Aorta (tissue), 5 donors: ENCODE results near the gene SPTBN2. TPM values are rescaled to one million over a fixed set of nuclear protein-coding genes. Genes with fewer than 3 reads are reported as not detected.

ENCODE experiments used
- ATAC-seq: fragments of 200-7000 bp; cut with Tn5 transposase; one replicate; pipeline ENCODE4 v1.9.1; 2022; ENCODE audit warnings: moderate library complexity; ENCODE audit not compliant: low FRiP score
- DNase-seq, 2 donors: peaks; one replicate each; pipeline ENCODE4 v3.0.0-alpha.2; 2020
- H3K27ac ChIP-seq, 2 donors: one replicate each; pipeline ENCODE4 v1.5.1; 2013; ENCODE audit warnings: low read length in 2 of 2, mild to moderate bottlenecking in 2 of 2, moderate library complexity in 2 of 2, control low read depth in 1 of 2, inconsistent platforms in 1 of 2, low read depth in 1 of 2
- H3K27me3 ChIP-seq, 2 donors: one replicate each; pipeline ENCODE4 v1.6.1; 2013; ENCODE audit warnings: control low read depth in 1 of 2, low read length in 1 of 2, mild to moderate bottlenecking in 1 of 2, moderate library complexity in 1 of 2; ENCODE audit not compliant: insufficient read depth in 2 of 2, control insufficient read depth in 1 of 2
- H3K36me3 ChIP-seq, 2 donors: one replicate each; pipeline ENCODE4 v1.6.1; 2013; ENCODE audit warnings: control low read depth in 1 of 2, low read length in 1 of 2, mild to moderate bottlenecking in 1 of 2; ENCODE audit not compliant: insufficient read depth in 2 of 2, control insufficient read depth in 1 of 2
- H3K4me1 ChIP-seq, 2 donors: one replicate each; pipeline ENCODE4 v1.6.1; 2013; ENCODE audit warnings: low read length in 2 of 2, control low read depth in 1 of 2, mild to moderate bottlenecking in 1 of 2, moderate library complexity in 1 of 2; ENCODE audit not compliant: insufficient read depth in 2 of 2, control insufficient read depth in 1 of 2
- H3K4me3 ChIP-seq, 2 donors: one replicate each; pipeline ENCODE4 v1.5.1; 2013; ENCODE audit warnings: low read length in 2 of 2, control low read depth in 1 of 2, mild to moderate bottlenecking in 1 of 2
- H3K9me3 ChIP-seq: one replicate; pipeline ENCODE4 v1.6.1; 2013; ENCODE audit warnings: mild to moderate bottlenecking, low read length; ENCODE audit not compliant: control insufficient read depth
- WGBS, 2 donors: extraction: QIAGEN DNeasy Blood & Tissue Kit; methylation state at CpG; one replicate each; pipeline ENCODE4 v1.1.7; 2013; 5-methylcytosine and 5-hydroxymethylcytosine counted together
- intact Hi-C, 2 donors: fragments of 100-400 bp; cut with DNase I; formaldehyde crosslinking; loops; one replicate each; pipeline versions ENCODE4 v1.14.2 to v1.15.0; 2022
- polyA plus RNA-seq, 2 donors: library from polyadenylated mRNA; stranded (reverse); fragments of 200-250 nt; gene quantifications; one replicate each; pipeline ENCODE4 v1.2.3, GENCODE V29; 2013
- total RNA-seq, 2 donors: library from RNA; stranded (reverse); fragmentation: NEBNext Ultra II Directional; extraction: Animal tissue kit (Norgen Biotek cat#: 25700); gene quantifications; one replicate each; pipeline ENCODE4 v1.2.1, GENCODE V29; 2021
- donor health status: healthy with polysubstance abuse.
- donor health status: Bipolar disorder and iron deficiency.
- donor health status: DM: no; HTN: no; CAD: no.
- donor health status: DM: no; HTN: no; CAD: no.
- donor health status: DM: yes; HTN: yes; CAD: no.

SPTBN2 gene
- total and polyA plus RNA-seq, 4 donors = under 0.01 to 16.5 (median 0.88) TPM

GRCh38 chr11:66720223-66720898 is 8.7 kb downstream of the SPTBN2 start:
- no peaks in the 10 kb centered on the region for H3K36me3 ChIP-seq
- no peak overlapping the region for H3K27ac ChIP-seq
- no peaks in the 10 kb centered on the region for H3K4me1 ChIP-seq
- no peaks in the 10 kb centered on the region for H3K27me3 ChIP-seq
- WGBS, 2 donors = 84 to 87% methylated on average over 15 of the region's 15 CpGs
- H3K4me3 ChIP-seq = no peak overlapping the region
- H3K9me3 ChIP-seq = no peaks in the 10 kb centered on the region
- no peak for DNase-seq
- intact Hi-C loops = no loop called here
- ATAC-seq = no peak

DNA sequence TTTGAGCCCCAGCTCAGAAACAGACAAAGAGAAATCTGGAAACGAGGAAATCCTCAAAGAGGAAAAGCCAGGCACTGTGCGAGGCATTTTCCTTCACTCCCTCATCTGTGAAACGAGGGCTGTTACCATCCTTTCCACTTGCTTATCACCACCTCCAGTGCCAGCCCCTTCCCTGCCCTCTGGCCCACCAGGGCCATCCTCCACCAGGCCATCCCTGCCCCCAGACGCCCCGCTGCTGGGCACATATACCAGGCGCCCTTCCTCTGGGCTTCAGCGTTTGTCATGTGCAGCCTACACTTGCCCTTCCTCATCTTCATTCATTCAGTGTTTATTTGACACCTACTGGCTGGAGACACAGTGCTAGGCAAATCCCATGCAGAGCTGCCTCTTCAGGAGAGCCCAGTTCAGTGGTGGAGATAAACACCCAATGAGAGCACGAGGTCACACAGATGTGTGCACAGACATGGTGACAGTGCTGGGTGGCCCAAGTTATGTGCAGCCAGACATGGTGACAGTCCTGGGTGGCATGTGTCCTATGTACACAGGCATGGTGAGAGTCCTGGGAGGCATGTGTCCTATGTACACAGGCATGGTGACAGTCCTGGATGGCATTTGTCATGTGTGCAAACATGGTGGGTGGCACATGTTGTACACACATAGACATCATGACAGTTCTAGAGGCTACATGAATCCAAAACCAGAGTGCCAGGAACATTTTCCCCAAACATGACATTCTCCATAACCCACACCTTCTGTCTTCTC is 9.7 kb downstream of the SPTBN2 start:
- WGBS, 2 donors = 89 to 91% methylated on average over 8 of the region's 8 CpGs
- DNase-seq (no peak), ATAC-seq (no peak)
- H3K9me3 ChIP-seq = no peaks in the 10 kb centered on the region
- H3K27me3 ChIP-seq = no peaks in the 10 kb centered on the region
- H3K4me1 ChIP-seq = no peaks in the 10 kb centered on the region
- intact Hi-C loops = no loop called here
- no peak overlapping the region for H3K27ac ChIP-seq
- no peak overlapping the region for H3K4me3 ChIP-seq
- no peaks in the 10 kb centered on the region for H3K36me3 ChIP-seq

DNA sequence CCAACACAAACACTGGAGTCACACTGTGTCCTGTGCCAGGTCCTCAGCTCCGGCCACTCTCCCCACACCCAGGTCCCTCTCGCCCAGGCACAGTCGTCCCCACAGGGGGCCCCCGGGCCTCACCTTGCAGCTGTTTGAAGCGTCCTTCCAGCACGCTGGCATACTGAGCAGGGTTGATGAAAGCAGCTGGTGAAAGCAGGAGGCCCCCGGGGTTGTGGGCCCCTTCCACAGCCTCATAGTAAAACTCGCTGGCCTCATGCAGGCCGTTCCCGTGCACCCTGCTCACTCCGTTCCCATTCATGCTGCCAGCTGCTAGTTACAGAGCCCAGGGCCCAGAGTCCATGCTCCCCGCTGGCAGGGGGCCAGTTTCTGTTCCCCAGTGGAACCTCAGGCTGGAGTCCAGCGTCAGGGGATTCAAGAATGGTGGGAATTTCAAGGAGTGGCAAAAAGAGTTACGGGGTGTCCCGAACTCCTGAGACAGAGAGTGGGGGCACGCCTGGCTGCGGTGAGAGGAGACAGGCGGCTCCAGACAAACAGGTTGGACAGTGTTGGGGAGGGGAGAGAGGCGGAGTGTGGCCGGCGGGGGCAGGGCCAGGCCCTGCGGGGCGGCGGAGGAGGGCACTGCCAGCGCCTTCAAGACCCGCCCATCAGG is 10.6 kb downstream of the SPTBN2 start:
- Histone ChIP-seq H3K4me3 (no peak overlapping the region), H3K36me3 (no peaks in the 10 kb centered on the region), H3K4me1 (no peaks in the 10 kb centered on the region), H3K27ac (no peak overlapping the region), H3K27me3 (no peaks in the 10 kb centered on the region), H3K9me3 (no peaks in the 10 kb centered on the region)
- WGBS, 2 donors = 58 to 64% methylated on average over 25 to 26 of the region's 26 CpGs
- DNase-seq (no peak), ATAC-seq (no peak)
- intact Hi-C loops = no loop called here

DNA sequence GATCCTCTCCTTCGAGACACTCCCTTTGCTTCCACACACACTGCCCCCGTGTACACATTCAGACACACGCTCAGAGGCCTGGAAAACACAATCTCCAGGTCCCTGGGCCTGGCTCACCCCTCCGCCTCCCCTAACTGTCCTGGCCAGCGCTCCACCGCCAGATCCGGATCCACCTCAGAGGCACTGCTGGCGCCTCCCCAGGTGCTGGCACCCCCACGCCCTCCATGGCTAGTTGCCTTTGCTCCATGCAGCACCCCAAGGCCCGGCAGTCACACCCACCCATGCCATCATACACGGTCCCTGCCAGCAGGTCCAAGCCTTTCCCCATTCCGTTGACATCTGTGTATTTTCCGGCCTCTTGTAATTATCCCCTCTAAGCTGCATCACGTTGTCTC is 11.1 kb downstream of the SPTBN2 start:
- intact Hi-C loops = no loop called here

GRCh38 chr11:66716996-66717395 is 12.0 kb downstream of the SPTBN2 start:
- DNase-seq (no peak), ATAC-seq (no peak)
- no peak overlapping the region for H3K27ac ChIP-seq
- intact Hi-C loops = no loop called here
- H3K27me3 ChIP-seq = no peaks in the 10 kb centered on the region
- no peaks in the 10 kb centered on the region for H3K4me1 ChIP-seq
- no peak overlapping the region for H3K4me3 ChIP-seq
- WGBS, 2 donors = 86 to 87% methylated on average over 3 of the region's 3 CpGs
- H3K36me3 ChIP-seq = no peaks in the 10 kb centered on the region
- no peaks in the 10 kb centered on the region for H3K9me3 ChIP-seq

More for the DNA sequence above, 11.1 kb downstream of the SPTBN2 start:
- no peaks in the 10 kb centered on the region for H3K9me3 ChIP-seq
- 81 to 86% methylated on average over 14 of the region's 14 CpGs for WGBS, 2 donors
- no peaks in the 10 kb centered on the region for H3K27me3 ChIP-seq
- no peak overlapping the region for H3K27ac ChIP-seq
- no peaks in the 10 kb centered on the region for H3K36me3 ChIP-seq
- ATAC-seq (no peak), DNase-seq (no peak)
- H3K4me3 ChIP-seq = no peak overlapping the region
- no peaks in the 10 kb centered on the region for H3K4me1 ChIP-seq

- Histone ChIP-seq H3K27me3 (no peaks in the 10 kb centered on the region), H3K4me3 (no peak overlapping the region), H3K27ac (no peak overlapping the region), H3K4me1 (no peaks in the 10 kb centered on the region), H3K36me3 (no peaks in the 10 kb centered on the region), H3K9me3 (no peaks in the 10 kb centered on the region)
- WGBS, 2 donors = 92 to 95% methylated on average over 19 of the region's 19 CpGs
- intact Hi-C loops = no loop called here
- ATAC-seq = no peak
- no peak for DNase-seq
Observed at GRCh38 chr11:66715346-66716085, 13.5 kb downstream of the SPTBN2 start.

DNA sequence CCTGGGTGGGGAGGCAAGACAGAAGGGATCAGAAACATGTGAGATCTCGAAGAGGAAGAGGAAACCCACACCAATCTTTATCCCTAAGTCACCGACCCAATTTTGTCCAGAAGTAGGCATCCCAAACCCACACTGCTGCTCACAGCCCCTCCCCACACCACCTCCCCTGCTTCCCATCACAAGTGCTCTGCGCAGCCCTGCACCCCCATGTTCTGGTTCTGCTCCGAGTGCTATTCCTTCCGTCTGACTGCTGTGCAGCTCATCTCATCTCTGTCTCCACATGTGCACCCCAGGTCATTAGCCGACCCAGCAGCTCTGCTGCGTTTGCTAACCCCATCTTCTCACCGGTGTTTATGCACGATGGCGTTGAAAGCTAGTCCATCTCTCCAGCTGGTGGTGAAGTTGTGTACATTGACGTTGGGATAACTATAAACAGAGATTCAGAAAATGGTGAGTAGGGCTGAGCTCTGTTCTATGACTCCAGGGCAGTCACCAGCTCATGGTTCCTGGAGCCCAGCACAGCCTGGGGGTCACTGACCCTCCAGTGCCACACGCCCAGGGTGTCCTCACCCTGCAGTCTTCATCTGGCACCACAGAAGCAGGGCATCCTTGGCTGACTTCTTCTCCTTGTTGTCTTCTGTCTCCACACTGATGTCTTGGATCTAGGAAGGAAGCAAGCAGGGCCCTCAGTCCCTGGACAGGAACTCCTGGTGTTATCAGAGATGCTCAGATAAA is 15.1 kb downstream of the SPTBN2 start:
- Histone ChIP-seq H3K27ac (no peak overlapping the region), H3K4me3 (no peak overlapping the region), H3K27me3 (no peaks in the 10 kb centered on the region), H3K4me1 (no peaks in the 10 kb centered on the region), H3K36me3 (no peaks in the 10 kb centered on the region), H3K9me3 (no peaks in the 10 kb centered on the region)
- DNase-seq = peak; percentile 15 to 17
- ATAC-seq = no peak
- WGBS, 2 donors = 81 to 85% methylated on average over 12 of the region's 12 CpGs
- intact Hi-C loops = no loop called here

- DNase-seq = no peak
- Histone ChIP-seq H3K27ac (no peak overlapping the region), H3K4me1 (no peaks in the 10 kb centered on the region), H3K4me3 (no peak overlapping the region), H3K36me3 (no peaks in the 10 kb centered on the region), H3K9me3 (no peaks in the 10 kb centered on the region), H3K27me3 (no peaks in the 10 kb centered on the region)
- intact Hi-C loops = no loop called here
- WGBS, 2 donors = 90 to 91% methylated on average over 15 of the region's 15 CpGs
- ATAC-seq = no peak
Observed at GRCh38 chr11:66710384-66710930, 18.6 kb downstream of the SPTBN2 start.
